ENCODE data around the gene SEMA3C. TPM values are rescaled to one million over a fixed set of nuclear protein-coding genes. Genes with fewer than 3 reads are reported as not detected.

Gene SEMA3C
- total RNA-seq, 1 donor from 2014 or later: 37.2 TPM

DNA sequence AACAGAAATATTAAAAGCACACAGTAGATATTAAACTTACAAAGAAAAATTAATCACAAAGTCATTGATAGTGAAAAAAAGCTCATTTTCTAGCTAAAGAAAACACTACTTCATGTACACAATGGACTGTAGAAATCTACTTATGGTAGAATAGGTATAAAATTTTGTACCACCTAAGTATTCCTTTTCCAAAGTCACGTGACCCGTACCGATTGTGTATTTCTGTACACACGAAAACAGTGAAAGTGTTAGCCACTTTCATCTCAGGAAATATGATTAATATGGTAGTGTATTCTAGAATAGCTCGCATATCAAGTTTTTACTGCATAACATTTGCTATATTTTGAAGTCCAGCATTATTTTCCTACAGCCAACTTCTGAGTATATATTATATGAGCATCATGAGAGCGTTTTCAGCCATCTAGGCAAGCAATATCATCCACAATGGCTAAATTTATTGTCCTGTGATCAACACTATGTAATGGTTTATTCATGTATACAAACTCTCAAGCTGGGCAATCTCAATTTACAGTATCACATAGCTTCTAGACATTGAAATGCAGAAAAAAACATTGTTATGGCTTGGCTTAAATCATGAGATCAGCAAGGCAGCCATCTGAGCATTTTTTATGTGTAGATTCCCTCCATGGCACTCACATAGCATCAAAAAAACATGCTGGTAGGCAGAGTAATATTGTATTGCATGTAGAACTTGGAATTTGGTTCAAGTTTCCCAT lies 165.7 kb downstream of the SEMA3C start:
- DNase-seq (no peak), ATAC-seq (no peak)
- TF ChIP-seq, protein P1, sequence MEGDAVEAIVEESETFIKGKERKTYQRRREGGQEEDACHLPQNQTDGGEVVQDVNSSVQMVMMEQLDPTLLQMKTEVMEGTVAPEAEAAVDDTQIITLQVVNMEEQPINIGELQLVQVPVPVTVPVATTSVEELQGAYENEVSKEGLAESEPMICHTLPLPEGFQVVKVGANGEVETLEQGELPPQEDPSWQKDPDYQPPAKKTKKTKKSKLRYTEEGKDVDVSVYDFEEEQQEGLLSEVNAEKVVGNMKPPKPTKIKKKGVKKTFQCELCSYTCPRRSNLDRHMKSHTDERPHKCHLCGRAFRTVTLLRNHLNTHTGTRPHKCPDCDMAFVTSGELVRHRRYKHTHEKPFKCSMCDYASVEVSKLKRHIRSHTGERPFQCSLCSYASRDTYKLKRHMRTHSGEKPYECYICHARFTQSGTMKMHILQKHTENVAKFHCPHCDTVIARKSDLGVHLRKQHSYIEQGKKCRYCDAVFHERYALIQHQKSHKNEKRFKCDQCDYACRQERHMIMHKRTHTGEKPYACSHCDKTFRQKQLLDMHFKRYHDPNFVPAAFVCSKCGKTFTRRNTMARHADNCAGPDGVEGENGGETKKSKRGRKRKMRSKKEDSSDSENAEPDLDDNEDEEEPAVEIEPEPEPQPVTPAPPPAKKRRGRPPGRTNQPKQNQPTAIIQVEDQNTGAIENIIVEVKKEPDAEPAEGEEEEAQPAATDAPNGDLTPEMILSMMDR (IDR thresholded peaks at IDR 0.05): no peak
- no peaks in the 10 kb centered on the region for H3K4me1 ChIP-seq
- H3K27ac ChIP-seq: no peak overlapping the region
- no peaks in the 10 kb centered on the region for H3K9me3 ChIP-seq
- intact Hi-C loops (cut with DNase I): no loop called here
- no peaks in the 10 kb centered on the region for H3K27me3 ChIP-seq
- H3K36me3 ChIP-seq: no peaks in the 10 kb centered on the region
- H3K4me3 ChIP-seq: no peak overlapping the region

DNA sequence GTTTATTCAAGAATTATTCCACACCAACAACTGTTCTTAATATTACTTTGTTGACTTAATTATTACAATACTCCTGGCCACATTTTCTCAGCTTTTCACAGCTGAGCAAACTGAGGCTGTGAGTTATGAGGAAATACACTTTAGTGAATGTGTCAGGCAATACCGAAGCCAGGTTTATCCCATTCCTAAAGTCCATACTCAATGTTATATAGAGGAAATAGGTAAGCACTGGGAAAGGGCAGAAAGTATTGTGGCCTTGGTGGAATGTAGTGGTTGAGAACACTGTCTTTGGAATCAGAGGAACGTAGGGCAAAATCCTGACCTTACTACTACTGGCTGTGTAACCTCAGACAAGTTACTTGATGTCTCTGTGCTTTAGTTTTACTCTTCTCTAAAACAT lies 169.6 kb downstream of the SEMA3C start:
- Histone ChIP-seq H3K4me1 (no peaks in the 10 kb centered on the region), H3K27me3 (no peaks in the 10 kb centered on the region), H3K36me3 (no peaks in the 10 kb centered on the region), H3K4me3 (no peak overlapping the region), H3K27ac (no peak overlapping the region), H3K9me3 (no peaks in the 10 kb centered on the region)
- TF ChIP-seq, protein P1 (IDR thresholded peaks at IDR 0.05): no peak
- ATAC-seq (no peak), DNase-seq (no peak)
- intact Hi-C loops (cut with DNase I): no loop called here

DNA sequence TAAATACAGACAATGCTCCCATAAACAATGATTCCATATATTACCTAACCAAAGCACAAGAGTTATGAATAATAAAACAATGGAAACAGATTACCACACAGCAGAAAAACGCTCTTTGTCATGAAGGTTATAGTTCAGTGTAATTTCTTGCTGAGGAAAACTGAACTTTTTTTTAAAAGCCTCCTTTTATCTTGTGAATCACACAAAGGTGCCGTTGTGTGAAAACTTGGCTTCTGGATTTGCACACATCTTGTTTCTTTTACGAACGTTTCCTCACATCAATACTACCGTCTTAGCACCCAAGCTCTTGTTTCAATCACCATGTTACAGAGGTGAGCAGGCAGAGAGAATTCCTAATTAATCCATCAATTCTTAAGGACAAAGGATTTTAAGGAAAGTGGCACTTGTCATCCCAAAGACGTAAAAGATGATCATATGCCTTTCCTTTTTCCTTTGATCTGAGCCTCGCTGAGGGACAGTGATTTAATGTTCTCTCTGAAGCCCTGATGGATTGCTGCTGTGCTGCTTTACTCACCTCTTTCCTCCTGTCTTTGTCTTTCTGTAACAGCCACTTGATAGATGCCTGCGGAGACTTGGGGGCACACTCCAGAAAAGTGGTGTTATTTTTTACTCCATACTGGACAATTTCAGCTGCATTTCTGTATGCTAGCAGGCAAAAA lies 170.3 kb downstream of the SEMA3C start:
- no peaks in the 10 kb centered on the region for H3K36me3 ChIP-seq
- no peaks in the 10 kb centered on the region for H3K4me1 ChIP-seq
- H3K27ac ChIP-seq: no peak overlapping the region
- TF ChIP-seq, protein P1 (IDR thresholded peaks at IDR 0.05): no peak
- intact Hi-C loops (cut with DNase I): no loop called here
- ATAC-seq (no peak), DNase-seq (no peak)
- H3K27me3 ChIP-seq: no peaks in the 10 kb centered on the region
- no peak overlapping the region for H3K4me3 ChIP-seq
- no peaks in the 10 kb centered on the region for H3K9me3 ChIP-seq

DNA sequence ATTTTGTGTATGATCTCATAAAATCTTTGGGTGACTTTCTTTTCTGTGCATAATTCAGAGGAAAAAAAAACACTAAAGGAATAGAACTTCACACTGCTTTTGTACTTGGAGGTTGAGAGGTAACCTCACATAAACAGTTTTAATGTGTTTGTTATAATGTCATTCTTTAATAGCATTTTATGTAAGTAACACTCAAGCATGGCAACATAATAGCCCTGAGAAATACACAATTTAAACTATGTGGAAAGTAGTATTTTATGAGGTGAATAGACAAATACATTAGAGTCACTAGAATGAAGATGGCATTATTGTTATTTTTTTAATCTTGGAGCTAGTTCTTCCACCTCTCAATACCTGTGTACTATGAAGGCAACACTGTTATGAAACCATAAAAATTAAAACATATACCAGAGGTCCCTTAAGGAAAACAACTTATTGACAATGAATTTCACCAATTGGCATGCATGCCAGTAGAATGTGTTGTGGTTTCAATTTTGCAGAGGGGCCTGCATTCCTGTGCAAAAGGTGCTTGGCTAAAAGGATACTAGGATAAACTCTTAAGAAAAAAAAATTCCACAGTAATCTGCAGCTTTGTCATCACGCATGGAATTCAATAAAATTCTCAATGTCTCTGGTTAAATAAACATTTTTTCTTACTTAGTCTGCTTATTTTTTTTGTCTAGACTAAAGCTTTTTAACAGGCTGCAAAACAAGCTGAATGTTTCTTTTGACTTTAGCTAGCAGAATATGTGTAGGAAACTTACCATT lies 177.9 kb downstream of the SEMA3C start:
- no peaks in the 10 kb centered on the region for H3K36me3 ChIP-seq
- intact Hi-C loops (cut with DNase I): no loop called here
- H3K27me3 ChIP-seq: no peaks in the 10 kb centered on the region
- H3K27ac ChIP-seq: no peak overlapping the region
- ATAC-seq: no peak
- no peaks in the 10 kb centered on the region for H3K4me1 ChIP-seq
- no peaks in the 10 kb centered on the region for H3K9me3 ChIP-seq
- DNase-seq: no peak
- no peak overlapping the region for H3K4me3 ChIP-seq
- TF ChIP-seq, protein P1 (IDR thresholded peaks at IDR 0.05): no peak

DNA sequence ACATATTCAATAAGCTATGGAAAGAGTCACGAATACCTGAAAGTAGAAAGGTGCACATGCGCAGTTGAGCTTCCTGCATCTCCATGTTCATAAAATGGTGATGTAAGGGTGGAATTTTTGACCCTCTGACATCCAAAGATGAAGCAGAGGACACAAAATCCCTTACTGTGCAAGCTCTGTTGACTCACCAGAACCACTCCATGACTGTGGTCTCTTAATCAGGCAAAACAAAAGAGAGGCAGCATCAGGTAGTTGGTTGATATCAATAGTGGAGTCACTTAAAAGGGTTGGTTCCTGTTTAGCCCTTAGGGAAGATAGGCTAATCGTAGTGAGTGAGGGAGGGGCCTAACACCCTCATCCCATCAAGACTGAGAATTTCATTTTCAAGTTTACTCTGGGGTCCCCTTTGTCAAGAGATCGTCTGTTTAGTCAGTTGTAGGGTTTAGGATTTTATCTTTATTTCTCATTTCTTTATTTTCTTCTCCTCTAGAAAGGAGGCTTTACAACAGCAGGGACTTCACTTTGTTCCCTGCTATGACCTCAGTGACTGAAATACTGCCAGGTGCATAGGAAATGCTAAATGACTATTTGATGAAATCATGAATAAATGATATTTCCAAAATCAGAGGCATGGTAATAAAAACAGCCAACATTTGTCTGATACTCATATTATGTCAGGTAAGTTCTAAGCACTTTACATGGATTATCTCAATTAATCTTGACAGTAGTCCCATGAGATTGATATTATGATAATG lies 182.3 kb downstream of the SEMA3C start:
- H3K27me3 ChIP-seq: no peaks in the 10 kb centered on the region
- TF ChIP-seq, protein P1 (IDR thresholded peaks at IDR 0.05): no peak
- ATAC-seq (no peak), DNase-seq (no peak)
- H3K27ac ChIP-seq: no peak overlapping the region
- H3K4me1 ChIP-seq: no peaks in the 10 kb centered on the region
- no peaks in the 10 kb centered on the region for H3K9me3 ChIP-seq
- H3K4me3 ChIP-seq: no peak overlapping the region
- no peaks in the 10 kb centered on the region for H3K36me3 ChIP-seq
- intact Hi-C loops (cut with DNase I): no loop called here

All from upper lobe of right lung (tissue), 1 donor.